Activated CD4-positive, alpha-beta T cell treated with anti-CD3 and anti-CD28 coated beads, Interleukin-2, Interleukin-6, amounts not matched to agents 100 ng/mL and 50 ng/mL, durations not matched to agents 16 hours and 8 hours (primary cell): ENCODE measurements around the gene PCDHB6.
A peak's percentile ranks its signal among the peaks of the same experiment; 100 is the strongest.
"Not testable (repeated sequence)": the region's sequence is repeated elsewhere in the genome, so short reads cannot be mapped to it uniquely, and the experiment has no call there.

Source experiments
- DNase-seq: peaks from one replicate; pipeline ENCODE4 v3.0.0-alpha.2; 2020

Gene PCDHB6

DNA sequence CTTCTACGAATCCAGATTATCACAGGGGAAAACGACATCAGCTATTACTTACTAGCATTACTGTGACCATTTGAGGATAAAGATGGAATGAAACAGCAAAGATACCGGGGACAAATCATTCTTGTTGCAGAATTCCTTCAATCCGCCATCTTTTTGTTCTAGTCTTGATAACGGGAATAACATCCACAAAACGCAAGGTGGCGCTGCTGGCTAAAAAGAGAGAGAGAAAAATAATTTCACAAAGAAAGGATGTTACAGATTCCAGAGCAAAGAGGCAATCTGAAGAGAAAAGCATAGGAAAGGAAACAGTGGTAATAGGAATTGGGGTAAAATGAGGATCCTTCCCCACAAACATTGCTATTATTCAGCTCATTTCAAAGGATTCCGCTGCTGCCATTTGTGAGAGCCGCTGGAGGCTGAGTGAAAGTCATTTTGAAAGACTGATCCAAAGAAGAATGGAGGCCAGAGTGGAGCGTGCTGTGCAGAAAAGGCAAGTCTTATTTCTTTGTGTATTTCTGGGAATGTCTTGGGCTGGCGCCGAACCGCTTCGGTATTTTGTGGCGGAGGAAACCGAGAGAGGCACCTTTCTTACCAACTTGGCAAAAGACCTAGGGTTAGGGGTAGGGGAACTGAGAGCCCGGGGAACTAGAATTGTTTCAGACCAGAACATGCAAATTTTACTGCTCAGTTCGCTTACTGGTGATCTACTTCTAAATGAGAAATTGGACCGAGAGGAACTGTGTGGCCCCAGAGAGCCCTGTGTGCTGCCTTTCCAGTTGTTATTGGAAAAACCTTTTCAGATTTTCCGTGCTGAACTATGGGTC, 22.7 kb downstream of the PCDHB6 start, which contains the start of gene PCDHB7:
Gene PCDHB7 (plus strand): TSS at position 264 of the 824 bp plus-strand sequence. CDS start 192 bp downstream, at position 456.
- peak; percentile 19 for DNase-seq

DNA sequence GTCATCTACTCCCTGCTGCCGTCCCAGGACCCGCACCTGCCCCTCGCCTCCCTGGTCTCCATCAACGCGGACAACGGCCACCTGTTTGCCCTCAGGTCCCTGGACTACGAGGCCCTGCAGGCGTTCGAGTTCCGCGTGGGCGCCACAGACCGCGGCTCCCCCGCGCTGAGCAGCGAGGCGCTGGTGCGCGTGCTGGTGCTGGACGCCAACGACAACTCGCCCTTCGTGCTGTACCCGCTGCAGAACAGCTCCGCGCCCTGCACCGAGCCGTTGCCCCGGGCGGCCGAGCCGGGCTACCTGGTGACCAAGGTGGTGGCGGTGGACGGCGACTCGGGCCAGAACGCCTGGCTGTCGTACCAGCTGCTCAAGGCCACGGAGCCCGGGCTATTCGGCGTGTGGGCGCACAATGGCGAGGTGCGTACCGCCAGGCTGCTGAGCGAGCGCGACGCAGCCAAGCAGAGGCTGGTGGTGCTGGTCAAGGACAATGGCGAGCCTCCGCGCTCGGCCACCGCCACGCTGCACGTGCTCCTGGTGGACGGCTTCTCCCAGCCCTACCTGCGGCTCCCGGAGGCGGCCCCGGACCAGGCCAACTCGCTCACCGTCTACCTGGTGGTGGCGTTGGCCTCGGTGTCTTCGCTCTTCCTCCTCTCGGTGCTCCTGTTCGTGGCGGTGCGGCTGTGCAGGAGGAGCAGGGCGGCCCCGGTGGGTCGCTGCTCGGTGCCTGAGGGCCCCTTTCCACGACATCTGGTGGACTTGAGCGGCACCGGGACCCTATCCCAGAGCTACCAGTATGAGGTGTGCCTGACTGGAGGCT, 24.6 kb downstream of the PCDHB6 start:
- not testable (repeated sequence) for DNase-seq

DNA sequence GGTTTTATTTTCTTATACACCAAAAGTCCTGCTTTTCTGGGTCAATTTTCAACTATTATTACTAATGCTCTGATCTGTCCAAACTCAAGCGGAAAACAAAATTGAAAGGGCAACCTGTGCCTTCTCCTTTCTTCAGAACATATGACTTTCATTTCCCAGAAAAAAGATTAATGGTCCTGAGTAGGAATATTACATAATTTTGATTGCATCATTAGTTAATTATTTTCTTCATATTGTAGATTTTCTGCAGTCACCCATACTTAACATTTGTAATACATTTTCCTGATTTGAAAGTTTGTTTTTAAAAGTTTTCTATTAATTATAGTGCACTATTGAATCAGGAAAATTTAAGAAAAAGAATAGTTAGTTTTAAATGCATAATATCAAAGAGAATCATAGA, 26.1 kb downstream of the PCDHB6 start:
- DNase-seq: no peak

DNA sequence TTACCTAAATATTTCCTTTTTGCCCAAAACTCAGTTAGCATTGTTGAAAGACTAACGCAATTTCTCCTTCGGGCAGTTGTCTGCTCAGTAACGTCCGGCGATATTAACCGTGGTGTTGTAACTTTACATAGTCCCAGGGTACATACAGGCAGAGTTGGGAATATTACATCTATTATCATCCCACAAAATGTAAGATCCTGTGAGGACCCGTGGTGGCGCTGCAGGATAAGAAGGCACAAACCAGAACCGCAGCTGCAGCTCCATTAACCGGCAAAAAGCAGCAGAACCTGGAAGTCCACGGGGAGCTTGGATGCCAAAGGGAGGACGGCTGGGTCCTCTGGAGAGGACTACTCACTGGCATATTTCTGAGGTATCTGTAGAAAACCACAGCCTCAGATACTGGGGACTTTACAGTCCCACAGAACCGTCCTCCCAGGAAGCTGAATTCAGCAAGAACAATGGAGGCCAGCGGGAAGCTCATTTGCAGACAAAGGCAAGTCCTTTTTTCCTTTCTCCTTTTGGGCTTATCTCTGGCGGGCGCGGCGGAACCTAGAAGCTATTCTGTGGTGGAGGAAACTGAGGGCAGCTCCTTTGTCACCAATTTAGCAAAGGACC, 27.8 kb downstream of the PCDHB6 start, which contains the start of gene PCDHB8:
Gene PCDHB8 (plus strand): TSS at position 214 of the 615 bp plus-strand sequence. CDS start 245 bp downstream, at position 459.
- DNase-seq: not testable (repeated sequence)

DNA sequence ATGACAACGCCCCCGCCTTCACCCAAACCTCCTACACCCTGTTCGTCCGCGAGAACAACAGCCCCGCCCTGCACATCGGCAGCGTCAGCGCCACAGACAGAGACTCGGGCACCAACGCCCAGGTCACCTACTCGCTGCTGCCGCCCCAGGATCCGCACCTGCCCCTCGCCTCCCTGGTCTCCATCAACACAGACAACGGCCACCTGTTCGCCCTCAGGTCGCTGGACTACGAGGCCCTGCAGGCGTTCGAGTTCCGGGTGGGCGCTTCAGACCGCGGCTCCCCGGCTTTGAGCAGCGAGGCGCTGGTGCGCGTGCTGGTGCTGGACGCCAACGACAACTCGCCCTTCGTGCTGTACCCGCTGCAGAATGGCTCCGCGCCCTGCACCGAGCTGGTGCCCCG, 29.5 kb downstream of the PCDHB6 start:
- DNase-seq: not testable (repeated sequence)

DNA sequence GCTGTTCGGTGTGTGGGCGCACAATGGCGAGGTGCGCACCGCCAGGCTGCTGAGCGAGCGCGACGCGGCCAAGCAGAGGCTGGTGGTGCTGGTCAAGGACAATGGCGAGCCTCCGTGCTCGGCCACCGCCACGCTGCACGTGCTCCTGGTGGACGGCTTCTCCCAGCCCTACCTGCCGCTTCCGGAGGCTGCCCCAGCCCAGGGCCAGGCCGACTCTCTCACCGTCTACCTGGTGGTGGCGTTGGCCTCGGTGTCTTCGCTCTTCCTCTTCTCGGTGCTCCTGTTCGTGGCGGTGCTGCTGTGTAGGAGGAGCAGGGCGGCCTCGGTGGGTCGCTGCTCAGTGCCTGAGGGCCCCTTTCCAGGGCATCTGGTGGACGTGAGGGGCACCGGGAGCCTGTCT, 30.0 kb downstream of the PCDHB6 start:
- not testable (repeated sequence) for DNase-seq

DNA sequence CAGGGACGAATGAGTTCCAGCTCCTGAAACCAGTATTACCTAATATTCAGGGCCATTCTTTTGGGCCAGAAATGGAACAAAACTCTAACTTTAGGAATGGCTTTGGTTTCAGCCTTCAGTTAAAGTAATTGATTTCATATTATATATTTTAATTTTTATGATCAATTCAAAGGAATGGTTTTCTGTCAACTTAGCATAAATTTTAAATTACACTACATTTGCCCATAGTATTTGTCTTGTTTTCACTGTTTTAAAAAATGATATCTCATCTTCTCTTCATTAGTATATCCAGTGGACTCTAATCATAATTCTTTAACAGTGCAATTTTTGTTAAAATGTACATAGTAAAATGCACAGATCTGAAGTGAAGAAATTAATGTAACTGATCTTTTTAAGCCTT, 30.5 kb downstream of the PCDHB6 start:
- no peak for DNase-seq

DNA sequence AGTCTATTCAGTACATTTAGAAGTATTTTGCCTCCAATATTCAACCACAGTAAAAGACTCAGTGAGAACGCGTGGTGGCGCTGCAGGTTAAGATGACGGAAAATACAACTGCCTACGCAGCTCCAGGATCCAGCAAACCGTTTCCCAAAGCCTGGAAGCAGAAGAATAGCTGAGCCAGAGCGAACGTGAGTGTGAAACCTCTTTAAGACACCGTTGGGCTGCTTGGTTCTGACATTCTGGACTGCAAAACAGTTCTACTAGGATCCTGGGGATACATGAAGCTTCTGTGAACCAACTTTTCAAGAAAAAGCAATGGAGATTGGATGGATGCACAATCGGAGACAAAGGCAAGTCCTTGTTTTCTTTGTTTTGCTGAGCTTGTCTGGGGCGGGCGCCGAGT, 32.4 kb downstream of the PCDHB6 start, which contains the start of gene PCDHB16:
Gene PCDHB16 (plus strand): TSS at position 140 of the 400 bp plus-strand sequence. CDS start 173 bp downstream, at position 313.
- DNase-seq: no peak

DNA sequence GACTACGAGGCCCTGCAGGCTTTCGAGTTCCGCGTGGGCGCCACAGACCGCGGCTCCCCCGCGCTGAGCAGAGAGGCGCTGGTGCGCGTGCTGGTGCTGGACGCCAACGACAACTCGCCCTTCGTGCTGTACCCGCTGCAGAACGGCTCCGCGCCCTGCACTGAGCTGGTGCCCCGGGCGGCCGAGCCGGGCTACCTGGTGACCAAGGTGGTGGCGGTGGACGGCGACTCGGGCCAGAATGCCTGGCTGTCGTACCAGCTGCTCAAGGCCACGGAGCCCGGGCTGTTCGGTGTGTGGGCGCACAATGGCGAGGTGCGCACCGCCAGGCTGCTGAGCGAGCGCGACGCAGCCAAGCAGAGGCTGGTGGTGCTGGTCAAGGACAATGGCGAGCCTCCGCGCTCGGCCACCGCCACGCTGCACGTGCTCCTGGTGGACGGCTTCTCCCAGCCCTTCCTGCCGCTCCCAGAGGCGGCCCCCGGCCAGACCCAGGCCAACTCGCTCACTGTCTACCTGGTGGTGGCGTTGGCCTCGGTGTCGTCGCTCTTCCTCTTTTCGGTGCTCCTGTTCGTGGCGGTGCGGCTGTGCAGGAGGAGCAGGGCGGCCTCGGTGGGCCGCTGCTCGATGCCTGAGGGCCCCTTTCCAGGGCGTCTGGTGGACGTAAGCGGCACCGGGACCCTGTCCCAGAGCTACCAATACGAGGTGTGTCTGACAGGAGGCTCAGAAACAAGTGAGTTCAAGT, 34.4 kb downstream of the PCDHB6 start:
- not testable (repeated sequence) for DNase-seq

DNA sequence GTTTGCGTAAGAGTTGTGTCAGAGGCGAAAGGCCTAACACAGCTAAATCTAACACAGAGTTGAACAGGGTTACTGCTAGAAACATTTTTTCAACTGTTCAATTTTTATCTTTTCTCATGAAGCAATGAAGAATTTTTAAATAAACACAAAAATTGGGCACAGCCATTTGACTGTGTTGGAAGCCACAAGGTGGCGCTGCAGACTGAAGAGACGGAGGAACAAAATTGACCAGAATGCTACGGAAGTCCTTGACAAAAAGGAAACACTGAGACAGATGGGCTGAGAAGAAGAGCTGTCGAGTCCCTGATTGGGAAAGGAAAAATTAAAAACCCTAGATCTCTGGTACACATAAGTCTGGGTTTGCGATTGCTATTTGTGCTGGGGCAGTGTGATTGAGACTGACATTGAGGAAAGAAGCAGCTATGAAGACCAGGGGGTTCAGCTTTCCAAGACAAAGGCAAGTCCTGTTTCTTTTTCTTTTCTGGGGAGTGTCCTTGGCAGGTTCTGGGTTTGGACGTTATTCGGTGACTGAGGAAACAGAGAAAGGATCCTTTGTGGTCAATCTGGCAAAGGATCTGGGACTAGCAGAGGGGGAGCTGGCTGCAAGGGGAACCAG, 37.1 kb downstream of the PCDHB6 start, which contains the start of gene PCDHB9:
Gene PCDHB9 (plus strand): TSS at position 265 of the 616 bp plus-strand sequence. CDS start 158 bp downstream, at position 423.
- peak; percentile 16 for DNase-seq

DNA sequence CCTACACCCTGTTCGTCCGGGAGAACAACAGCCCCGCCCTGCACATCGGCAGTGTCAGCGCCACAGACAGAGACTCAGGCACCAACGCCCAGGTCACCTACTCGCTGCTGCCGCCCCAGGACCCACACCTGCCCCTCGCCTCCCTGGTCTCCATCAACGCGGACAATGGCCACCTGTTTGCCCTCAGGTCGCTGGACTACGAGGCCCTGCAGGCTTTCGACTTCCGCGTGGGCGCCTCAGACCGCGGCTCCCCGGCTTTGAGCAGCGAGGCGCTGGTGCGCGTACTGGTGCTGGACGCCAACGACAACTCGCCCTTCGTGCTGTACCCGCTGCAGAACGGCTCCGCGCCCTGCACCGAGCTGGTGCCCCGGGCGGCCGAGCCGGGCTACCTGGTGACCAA, 38.8 kb downstream of the PCDHB6 start:
- not testable (repeated sequence) for DNase-seq

DNA sequence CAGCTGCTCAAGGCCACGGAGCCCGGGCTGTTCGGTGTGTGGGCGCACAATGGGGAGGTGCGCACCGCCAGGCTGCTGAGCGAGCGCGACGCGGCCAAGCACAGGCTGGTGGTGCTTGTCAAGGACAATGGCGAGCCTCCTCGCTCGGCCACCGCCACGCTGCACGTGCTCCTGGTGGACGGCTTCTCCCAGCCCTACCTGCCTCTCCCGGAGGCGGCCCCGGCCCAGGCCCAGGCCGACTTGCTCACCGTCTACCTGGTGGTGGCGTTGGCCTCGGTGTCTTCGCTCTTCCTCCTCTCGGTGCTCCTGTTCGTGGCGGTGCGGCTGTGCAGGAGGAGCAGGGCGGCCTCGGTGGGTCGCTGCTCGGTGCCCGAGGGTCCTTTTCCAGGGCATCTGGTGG, 39.3 kb downstream of the PCDHB6 start:
- DNase-seq: not testable (repeated sequence)

DNA sequence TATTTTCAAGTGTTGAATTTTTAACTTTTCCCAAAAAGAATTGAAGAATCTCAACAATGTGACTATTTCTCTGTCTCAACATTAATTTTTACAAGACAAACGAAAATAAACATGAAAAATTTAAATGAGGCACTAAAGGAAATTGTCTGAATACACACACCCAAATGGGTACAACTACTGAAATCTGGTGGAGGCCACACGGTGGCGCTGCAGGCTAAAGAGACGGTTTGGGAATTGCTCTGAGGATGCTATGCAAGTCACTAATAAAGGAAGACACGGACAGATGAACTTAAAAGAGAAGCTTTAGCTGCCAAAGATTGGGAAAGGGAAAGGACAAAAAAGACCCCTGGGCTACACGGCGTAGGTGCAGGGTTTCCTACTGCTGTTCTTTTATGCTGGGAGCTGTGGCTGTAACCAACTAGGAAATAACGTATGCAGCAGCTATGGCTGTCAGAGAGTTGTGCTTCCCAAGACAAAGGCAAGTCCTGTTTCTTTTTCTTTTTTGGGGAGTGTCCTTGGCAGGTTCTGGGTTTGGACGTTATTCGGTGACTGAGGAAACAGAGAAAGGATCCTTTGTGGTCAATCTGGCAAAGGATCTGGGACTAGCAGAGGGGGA, 42.4 kb downstream of the PCDHB6 start, which contains the start of gene PCDHB10:
Gene PCDHB10 (plus strand): TSS at position 244 of the 616 bp plus-strand sequence. CDS start 200 bp downstream, at position 444.
- DNase-seq: peak; percentile 27

DNA sequence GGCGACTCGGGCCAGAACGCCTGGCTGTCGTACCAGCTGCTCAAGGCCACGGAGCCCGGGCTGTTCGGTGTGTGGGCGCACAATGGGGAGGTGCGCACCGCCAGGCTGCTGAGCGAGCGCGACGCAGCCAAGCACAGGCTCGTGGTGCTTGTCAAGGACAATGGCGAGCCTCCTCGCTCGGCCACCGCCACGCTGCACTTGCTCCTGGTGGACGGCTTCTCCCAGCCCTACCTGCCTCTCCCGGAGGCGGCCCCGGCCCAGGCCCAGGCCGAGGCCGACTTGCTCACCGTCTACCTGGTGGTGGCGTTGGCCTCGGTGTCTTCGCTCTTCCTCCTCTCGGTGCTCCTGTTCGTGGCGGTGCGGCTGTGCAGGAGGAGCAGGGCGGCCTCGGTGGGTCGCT, 44.5 kb downstream of the PCDHB6 start:
- not testable (repeated sequence) for DNase-seq

DNA sequence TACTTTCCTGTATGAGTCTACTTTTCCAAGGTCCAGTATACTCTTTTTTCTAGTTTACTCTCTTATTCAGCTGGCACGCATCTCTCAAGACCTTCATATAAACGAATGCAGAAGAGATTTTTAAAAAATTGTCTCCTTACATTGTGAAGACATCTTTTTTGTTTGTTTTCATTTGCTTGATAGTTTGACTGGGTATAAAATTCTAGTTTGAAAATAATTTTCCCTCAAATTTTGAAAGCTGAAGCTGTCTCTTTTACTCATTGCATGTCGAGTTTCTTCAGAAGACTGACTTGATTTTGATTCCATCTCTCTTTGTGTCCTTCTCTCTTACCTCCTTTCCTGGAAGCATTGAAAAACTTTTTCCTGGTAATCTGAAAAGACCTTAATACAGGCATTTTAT, 46.5 kb downstream of the PCDHB6 start:
- no peak for DNase-seq

DNA sequence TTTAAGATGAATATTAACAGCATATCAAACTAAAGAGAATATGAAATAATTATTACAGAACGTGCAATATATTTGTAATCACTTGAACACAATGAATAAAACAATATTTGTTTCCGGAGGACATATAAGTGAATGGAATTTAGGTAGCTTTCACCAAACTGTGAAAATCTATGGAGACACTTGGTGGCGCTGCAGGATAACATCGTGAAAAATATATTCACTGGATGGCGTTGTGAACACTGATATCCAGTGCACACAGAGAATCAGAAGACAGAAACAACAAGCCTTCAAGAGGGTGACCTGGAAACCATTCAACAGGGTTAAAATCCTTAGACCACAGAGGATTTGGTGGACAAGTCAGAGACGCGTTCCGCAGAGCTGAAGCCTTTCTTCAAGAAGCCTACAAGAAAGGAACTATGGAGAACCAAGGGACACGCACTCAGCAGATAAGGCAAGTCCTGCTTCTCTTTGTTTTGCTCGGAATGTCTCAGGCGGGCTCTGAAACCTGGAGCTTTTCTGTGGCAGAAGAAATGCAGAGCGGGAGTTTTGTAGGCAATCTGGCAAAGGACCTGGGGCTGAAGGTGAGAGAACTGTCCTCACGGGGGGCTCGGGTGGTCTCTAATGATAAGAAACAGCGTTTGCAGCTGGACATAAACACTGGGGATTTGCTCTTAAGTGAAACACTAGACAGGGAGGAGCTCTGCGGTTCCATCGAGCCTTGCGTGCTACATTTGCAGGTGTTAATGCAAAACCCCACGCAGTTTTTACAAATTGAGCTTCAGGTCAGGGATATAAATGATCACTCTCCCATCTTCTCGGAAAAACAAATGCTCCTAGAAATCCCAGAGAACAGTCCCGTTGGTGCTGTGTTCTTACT, 49.7 kb downstream of the PCDHB6 start, which contains the start of gene PCDHB11:
Gene PCDHB11 (plus strand): TSS at position 269 of the 877 bp plus-strand sequence. CDS start 148 bp downstream, at position 417.
- DNase-seq: no peak

DNA sequence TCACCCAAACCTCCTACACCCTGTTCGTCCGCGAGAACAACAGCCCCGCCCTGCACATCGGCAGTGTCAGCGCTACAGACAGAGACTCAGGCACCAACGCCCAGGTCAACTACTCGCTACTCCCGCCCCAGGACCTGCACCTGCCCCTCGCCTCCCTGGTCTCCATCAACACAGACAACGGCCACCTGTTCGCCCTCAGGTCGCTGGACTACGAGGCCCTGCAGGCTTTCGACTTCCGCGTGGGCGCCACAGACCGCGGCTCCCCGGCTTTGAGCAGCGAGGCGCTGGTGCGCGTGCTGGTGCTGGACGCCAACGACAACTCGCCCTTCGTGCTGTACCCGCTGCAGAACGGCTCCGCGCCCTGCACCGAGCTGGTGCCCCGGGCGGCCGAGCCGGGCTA, 51.3 kb downstream of the PCDHB6 start:
- not testable (repeated sequence) for DNase-seq

DNA sequence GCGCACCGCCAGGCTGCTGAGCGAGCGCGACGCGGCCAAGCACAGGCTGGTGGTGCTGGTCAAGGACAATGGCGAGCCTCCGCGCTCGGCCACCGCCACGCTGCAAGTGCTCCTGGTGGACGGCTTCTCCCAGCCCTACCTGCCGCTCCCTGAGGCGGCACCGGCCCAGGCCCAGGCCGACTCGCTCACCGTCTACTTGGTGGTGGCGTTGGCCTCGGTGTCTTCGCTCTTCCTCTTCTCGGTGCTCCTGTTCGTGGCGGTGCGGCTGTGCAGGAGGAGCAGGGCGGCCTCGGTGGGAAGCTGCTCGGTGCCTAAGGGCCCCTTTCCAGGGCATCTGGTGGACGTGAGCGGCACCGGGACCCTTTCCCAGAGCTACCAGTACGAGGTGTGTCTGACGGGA, 51.8 kb downstream of the PCDHB6 start:
- not testable (repeated sequence) for DNase-seq
